Liver (tissue), 9 donors: ENCODE data around the gene NCKIPSD. TPM values are rescaled to one million over a fixed set of nuclear protein-coding genes. Genes with fewer than 3 reads are reported as not detected.

Source experiments
- DNase-seq: peaks from one replicate; pipeline ENCODE4 v3.0.0-alpha.2; 2017; ENCODE audit warnings: low spot score
- H3K27ac ChIP-seq, 2 donors: one replicate each; pipeline ENCODE4 v1.7.0; 2013; ENCODE audit warnings: inconsistent platforms in 2 of 2, low read length in 2 of 2, control low read depth in 1 of 2, low read depth in 1 of 2, mild to moderate bottlenecking in 1 of 2
- H3K27me3 ChIP-seq, 4 donors: one replicate each; pipeline versions ENCODE4 v1.6.1 to v1.7.0; 2013; ENCODE audit warnings: low read length in 3 of 4, inconsistent platforms in 1 of 4, mild to moderate bottlenecking in 1 of 4, moderate library complexity in 1 of 4; ENCODE audit not compliant: control insufficient read depth in 4 of 4, insufficient read depth in 4 of 4
- H3K36me3 ChIP-seq, 4 donors: one replicate each; pipeline versions ENCODE4 v1.6.1 to v1.7.0; 2013; ENCODE audit warnings: low read length in 3 of 4, mild to moderate bottlenecking in 3 of 4, low read depth in 1 of 4, moderate library complexity in 1 of 4; ENCODE audit not compliant: control insufficient read depth in 4 of 4, insufficient read depth in 3 of 4
- H3K4me1 ChIP-seq, 4 donors: one replicate each; pipeline versions ENCODE4 v1.6.1 to v1.7.0; 2013; ENCODE audit warnings: low read length in 3 of 4, mild to moderate bottlenecking in 3 of 4, moderate library complexity in 1 of 4; ENCODE audit not compliant: control insufficient read depth in 4 of 4, insufficient read depth in 4 of 4
- H3K4me3 ChIP-seq, 3 donors: one replicate each; pipeline versions ENCODE4 v1.6.1 to v1.7.0; 2013; ENCODE audit warnings: low read length in 3 of 3, control low read depth in 1 of 3, low read depth in 1 of 3, mild to moderate bottlenecking in 1 of 3
- H3K9ac ChIP-seq, 2 donors: one replicate each; pipeline ENCODE4 v1.7.0; 2013; ENCODE audit warnings: low read length in 2 of 2, mild to moderate bottlenecking in 2 of 2, moderate library complexity in 2 of 2, control low read depth in 1 of 2, low read depth in 1 of 2
- H3K9me3 ChIP-seq, 4 donors: one replicate each; pipeline versions ENCODE4 v1.6.1 to v1.7.0; 2013; ENCODE audit warnings: low read length in 3 of 4; ENCODE audit not compliant: control insufficient read depth in 4 of 4
- CTCF ChIP-seq: fragments of 150-350 bp; IDR thresholded peaks from 2 replicates; pipeline ENCODE4 v1.5.1; 2017; ENCODE audit warnings: improper control_type of control experiment, low read depth, low read length; ENCODE audit not compliant: missing input control
- EGR1 ChIP-seq, 2 donors: IDR thresholded peaks; 2 replicates each; pipeline ENCODE4 v1.6.1; 2016 to 2018; ENCODE audit warnings: antibody characterized with exemption in 2 of 2, low read depth in 2 of 2
- FOXA1 ChIP-seq: IDR thresholded peaks from 2 replicates; pipeline ENCODE4 v1.6.1; 2016; ENCODE audit warnings: antibody characterized with exemption
- FOXA2 ChIP-seq: IDR thresholded peaks from 2 replicates; pipeline ENCODE4 v1.6.1; 2016; ENCODE audit warnings: antibody characterized with exemption
- GABPA ChIP-seq, 2 donors: IDR thresholded peaks in 1 of 2; conservative IDR thresholded peaks in 1 of 2; 2 replicates each; pipeline ENCODE4 v1.6.1; 2016; ENCODE audit warnings: antibody characterized with exemption in 2 of 2, mild to moderate bottlenecking in 1 of 2, moderate library complexity in 1 of 2
- JUND ChIP-seq, 2 donors: IDR thresholded peaks; 2 replicates each; pipeline ENCODE4 v1.6.1; 2016; ENCODE audit warnings: antibody characterized with exemption in 2 of 2
- NR2F2 ChIP-seq: IDR thresholded peaks from 2 replicates; pipeline ENCODE4 v1.6.1; 2016; ENCODE audit warnings: antibody characterized with exemption
- REST ChIP-seq: IDR thresholded peaks from 2 replicates; pipeline ENCODE4 v1.6.1; 2016; ENCODE audit warnings: antibody characterized with exemption, mild to moderate bottlenecking
- RXRA ChIP-seq, 2 donors: IDR thresholded peaks; 2 replicates each; pipeline ENCODE4 v1.6.1; 2017 to 2018; ENCODE audit warnings: antibody characterized with exemption in 2 of 2, mild to moderate bottlenecking in 1 of 2
- SP1 ChIP-seq: IDR thresholded peaks from 2 replicates; pipeline ENCODE4 v1.6.1; 2018; ENCODE audit warnings: antibody characterized with exemption, mild to moderate bottlenecking
- TAF1 ChIP-seq: conservative IDR thresholded peaks from 2 replicates; pipeline ENCODE4 v1.6.1; 2016; ENCODE audit warnings: antibody characterized with exemption, mild to moderate bottlenecking
- YY1 ChIP-seq: IDR thresholded peaks from 2 replicates; pipeline ENCODE4 v1.6.1; 2016; ENCODE audit warnings: antibody characterized with exemption, mild to moderate bottlenecking
- WGBS: extraction: QIAGEN DNeasy Blood & Tissue Kit; methylation state at CpG from one replicate; pipeline ENCODE4 v1.1.7; 2013; 5-methylcytosine and 5-hydroxymethylcytosine counted together
- polyA plus RNA-seq, 2 donors: library from polyadenylated mRNA; stranded (reverse) in 1 of 2; unstranded in 1 of 2; fragments of 200-250 nt in 1 of 2; fragments of >200 nt in 1 of 2; fragmentation: Nextera tagmentation in 1 of 2; extraction: Ambion mirVana in 1 of 2; gene quantifications; one replicate each; pipeline versions ENCODE4 v1.2.1 to v1.2.3, GENCODE V29; 2013 to 2015
- total RNA-seq, 2 donors: library from RNA; depleted of rRNA; stranded (reverse); fragments of >200 nt; gene quantifications; one replicate each; pipeline ENCODE4 v1.2.3, GENCODE V29; 2014
- TF ChIP-seq, protein P1 (sequence below): IDR thresholded peaks from 2 replicates; pipeline ENCODE4 v1.6.1; 2016; ENCODE audit warnings: antibody characterized with exemption
- donor health status: healthy.
- donor health status: healthy.
- donor health status: healthy.
- donor health status: healthy.
- donor health status: healthy.

The NCKIPSD gene
- total and polyA plus RNA-seq, 4 donors = 5.9 to 12.9 (median 8.7) TPM

- TF ChIP-seq CTCF = no peak
- TF ChIP-seq GABPA (IDR thresholded peaks at IDR 0.05 in 1 of 2, conservative IDR thresholded peaks at IDR 0.05 in 1 of 2) = no peak
- TF ChIP-seq JUND (IDR thresholded peaks at IDR 0.05) = no peak
- TF ChIP-seq FOXA2 = no peak
These were observed 60.1 kb downstream of the NCKIPSD start (continued) for GRCh38 chr3:48625600-48625999.

DNA sequence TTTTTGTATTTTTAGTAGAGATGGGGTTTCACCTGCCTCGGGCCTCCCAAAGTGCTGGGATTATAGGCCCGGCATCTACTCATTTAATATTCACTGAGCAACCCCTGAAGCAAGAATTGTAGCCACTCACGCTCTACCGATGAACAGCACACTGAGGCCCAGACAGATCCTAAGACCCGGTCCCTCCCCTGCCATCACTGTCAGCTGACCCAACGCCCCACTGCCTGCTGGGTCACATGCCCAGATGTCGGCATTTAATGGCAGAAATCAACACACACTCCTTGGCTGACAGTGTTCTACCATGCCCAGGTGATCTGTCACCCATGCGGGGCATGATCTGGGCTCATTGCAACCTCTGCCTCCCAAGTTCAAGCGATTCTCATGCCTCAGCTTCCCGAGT is 60.9 kb downstream of the NCKIPSD start:
- DNase-seq = no peak
- Histone ChIP-seq H3K27ac (no peak overlapping the region), H3K4me3 (no peak overlapping the region), H3K9ac (no peak overlapping the region), H3K27me3 (no peaks in the 10 kb centered on the region), H3K9me3 (no peaks in the 10 kb centered on the region), H3K36me3 (peaks cover 4 to 38% (median 7%) of the 10 kb centered on the region in 4 donors), H3K4me1 (no peaks in the 10 kb centered on the region)
- WGBS = 96% methylated on average over 10 of the region's 10 CpGs
- TF ChIP-seq TAF1 (no peak), JUND (IDR thresholded peaks at IDR 0.05) (no peak), EGR1 (IDR thresholded peaks at IDR 0.05; ENCODE audit: low read depth in 2 of 2) (no peak), NR2F2 (no peak), RXRA (IDR thresholded peaks at IDR 0.05) (no peak), REST (no peak), SP1 (no peak), FOXA1 (no peak), YY1 (no peak), GABPA (IDR thresholded peaks at IDR 0.05 in 1 of 2, conservative IDR thresholded peaks at IDR 0.05 in 1 of 2) (no peak)
- TF ChIP-seq, protein P1, sequence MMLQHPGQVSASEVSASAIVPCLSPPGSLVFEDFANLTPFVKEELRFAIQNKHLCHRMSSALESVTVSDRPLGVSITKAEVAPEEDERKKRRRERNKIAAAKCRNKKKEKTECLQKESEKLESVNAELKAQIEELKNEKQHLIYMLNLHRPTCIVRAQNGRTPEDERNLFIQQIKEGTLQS = no peak

GRCh38 chr3:48623851-48624547 is 61.7 kb downstream of the NCKIPSD start:
- H3K4me1 ChIP-seq = no peaks in the 10 kb centered on the region
- 82% methylated on average over 6 of the region's 6 CpGs for WGBS
- TF ChIP-seq RXRA (IDR thresholded peaks at IDR 0.05) = no peak
- TF ChIP-seq YY1 = no peak
- TF ChIP-seq REST = no peak
- no peak overlapping the region for H3K9ac ChIP-seq
- H3K27ac ChIP-seq = no peak overlapping the region
- no peak overlapping the region for H3K4me3 ChIP-seq
- H3K9me3 ChIP-seq = no peaks in the 10 kb centered on the region
- DNase-seq = no peak
- H3K36me3 ChIP-seq = peaks cover 4 to 34% (median 7%) of the 10 kb centered on the region in 4 donors
- no peaks in the 10 kb centered on the region for H3K27me3 ChIP-seq
